Neural cell (in vitro differentiated cells): Measurements from ENCODE around the gene ITGA8.

Source experiments
- EP300 ChIP-seq: fragments of 450-650 bp; conservative IDR thresholded peaks from 2 replicates; pipeline ENCODE4 v1.6.1; 2014; ENCODE audit warnings: antibody characterized with exemption, mild to moderate bottlenecking, moderate library complexity; ENCODE audit not compliant: poor library complexity, severe bottlenecking
- EZH2 ChIP-seq: fragments of 200-600, 300-800 bp; shearing (Covaris generic), sonication (generic); IDR thresholded peaks from 2 replicates; pipeline ENCODE4 v1.6.1; 2014; ENCODE audit warnings: antibody characterized with exemption, low read length, borderline replicate concordance, mild to moderate bottlenecking; ENCODE audit not compliant: insufficient read depth, poor library complexity, severe bottlenecking
- MXI1 ChIP-seq: fragments of 450-650 bp; conservative IDR thresholded peaks from 2 replicates; pipeline ENCODE4 v1.6.1; 2014; ENCODE audit warnings: antibody characterized with exemption, mild to moderate bottlenecking; ENCODE audit not compliant: poor library complexity, severe bottlenecking
- POLR2AphosphoS5 ChIP-seq: IDR thresholded peaks from 2 replicates; pipeline ENCODE4 v1.6.1; 2012
- RAD21 ChIP-seq: fragments of 450-650 bp; conservative IDR thresholded peaks from 2 replicates; pipeline ENCODE4 v1.6.1; 2014; ENCODE audit warnings: antibody characterized with exemption, mild to moderate bottlenecking, moderate library complexity
- SMC3 ChIP-seq: fragments of 450-650 bp; conservative IDR thresholded peaks from 2 replicates; pipeline ENCODE4 v1.6.1; 2014; ENCODE audit warnings: antibody characterized with exemption, mild to moderate bottlenecking, moderate library complexity; ENCODE audit not compliant: poor library complexity
- TF ChIP-seq, protein P1 (sequence below): fragments of 450-650 bp; IDR thresholded peaks from 2 replicates; pipeline ENCODE4 v1.5.1; 2014; ENCODE audit warnings: antibody characterized with exemption, mild to moderate bottlenecking, moderate library complexity; ENCODE audit not compliant: poor library complexity, severe bottlenecking
- TF ChIP-seq, protein P2 (sequence below): IDR thresholded peaks from 2 replicates; pipeline ENCODE4 v1.6.1; 2012; ENCODE audit warnings: borderline replicate concordance

DNA sequence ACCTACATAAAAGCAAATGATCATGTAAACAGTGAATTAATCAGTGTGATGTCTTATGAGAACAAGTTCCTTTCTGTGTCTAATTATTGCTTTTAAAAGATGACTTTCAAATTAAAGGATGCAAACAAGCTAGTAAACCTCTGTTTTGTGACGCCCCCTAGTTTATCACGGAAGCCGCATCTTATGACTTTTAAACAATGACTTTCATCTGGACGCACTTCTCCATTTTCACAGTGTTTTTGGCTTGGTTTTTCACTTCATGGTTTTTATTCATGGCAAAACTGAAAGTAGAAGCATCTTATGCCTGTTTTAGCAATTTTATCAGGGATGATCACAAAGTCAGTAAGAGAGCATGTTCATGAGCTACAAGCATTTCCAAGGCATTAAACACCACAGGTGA is 35.0 kb downstream of the ITGA8 start:
- TF ChIP-seq, protein P1, sequence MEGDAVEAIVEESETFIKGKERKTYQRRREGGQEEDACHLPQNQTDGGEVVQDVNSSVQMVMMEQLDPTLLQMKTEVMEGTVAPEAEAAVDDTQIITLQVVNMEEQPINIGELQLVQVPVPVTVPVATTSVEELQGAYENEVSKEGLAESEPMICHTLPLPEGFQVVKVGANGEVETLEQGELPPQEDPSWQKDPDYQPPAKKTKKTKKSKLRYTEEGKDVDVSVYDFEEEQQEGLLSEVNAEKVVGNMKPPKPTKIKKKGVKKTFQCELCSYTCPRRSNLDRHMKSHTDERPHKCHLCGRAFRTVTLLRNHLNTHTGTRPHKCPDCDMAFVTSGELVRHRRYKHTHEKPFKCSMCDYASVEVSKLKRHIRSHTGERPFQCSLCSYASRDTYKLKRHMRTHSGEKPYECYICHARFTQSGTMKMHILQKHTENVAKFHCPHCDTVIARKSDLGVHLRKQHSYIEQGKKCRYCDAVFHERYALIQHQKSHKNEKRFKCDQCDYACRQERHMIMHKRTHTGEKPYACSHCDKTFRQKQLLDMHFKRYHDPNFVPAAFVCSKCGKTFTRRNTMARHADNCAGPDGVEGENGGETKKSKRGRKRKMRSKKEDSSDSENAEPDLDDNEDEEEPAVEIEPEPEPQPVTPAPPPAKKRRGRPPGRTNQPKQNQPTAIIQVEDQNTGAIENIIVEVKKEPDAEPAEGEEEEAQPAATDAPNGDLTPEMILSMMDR: no peak
- TF ChIP-seq, protein P2, sequence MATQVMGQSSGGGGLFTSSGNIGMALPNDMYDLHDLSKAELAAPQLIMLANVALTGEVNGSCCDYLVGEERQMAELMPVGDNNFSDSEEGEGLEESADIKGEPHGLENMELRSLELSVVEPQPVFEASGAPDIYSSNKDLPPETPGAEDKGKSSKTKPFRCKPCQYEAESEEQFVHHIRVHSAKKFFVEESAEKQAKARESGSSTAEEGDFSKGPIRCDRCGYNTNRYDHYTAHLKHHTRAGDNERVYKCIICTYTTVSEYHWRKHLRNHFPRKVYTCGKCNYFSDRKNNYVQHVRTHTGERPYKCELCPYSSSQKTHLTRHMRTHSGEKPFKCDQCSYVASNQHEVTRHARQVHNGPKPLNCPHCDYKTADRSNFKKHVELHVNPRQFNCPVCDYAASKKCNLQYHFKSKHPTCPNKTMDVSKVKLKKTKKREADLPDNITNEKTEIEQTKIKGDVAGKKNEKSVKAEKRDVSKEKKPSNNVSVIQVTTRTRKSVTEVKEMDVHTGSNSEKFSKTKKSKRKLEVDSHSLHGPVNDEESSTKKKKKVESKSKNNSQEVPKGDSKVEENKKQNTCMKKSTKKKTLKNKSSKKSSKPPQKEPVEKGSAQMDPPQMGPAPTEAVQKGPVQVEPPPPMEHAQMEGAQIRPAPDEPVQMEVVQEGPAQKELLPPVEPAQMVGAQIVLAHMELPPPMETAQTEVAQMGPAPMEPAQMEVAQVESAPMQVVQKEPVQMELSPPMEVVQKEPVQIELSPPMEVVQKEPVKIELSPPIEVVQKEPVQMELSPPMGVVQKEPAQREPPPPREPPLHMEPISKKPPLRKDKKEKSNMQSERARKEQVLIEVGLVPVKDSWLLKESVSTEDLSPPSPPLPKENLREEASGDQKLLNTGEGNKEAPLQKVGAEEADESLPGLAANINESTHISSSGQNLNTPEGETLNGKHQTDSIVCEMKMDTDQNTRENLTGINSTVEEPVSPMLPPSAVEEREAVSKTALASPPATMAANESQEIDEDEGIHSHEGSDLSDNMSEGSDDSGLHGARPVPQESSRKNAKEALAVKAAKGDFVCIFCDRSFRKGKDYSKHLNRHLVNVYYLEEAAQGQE: no peak
- no peak for TF ChIP-seq POLR2AphosphoS5
- no peak for TF ChIP-seq EP300
- TF ChIP-seq EZH2: no peak
- no peak for TF ChIP-seq MXI1
- TF ChIP-seq SMC3: no peak
- TF ChIP-seq RAD21: no peak
